Mesothelial cell of epicardium (in vitro differentiated cells): Measurements from ENCODE around the gene DAPK1. TPM values are rescaled to one million over a fixed set of nuclear protein-coding genes. Genes with fewer than 3 reads are reported as not detected.
"Not testable (repeated sequence)": the region's sequence is repeated elsewhere in the genome, so short reads cannot be mapped to it uniquely, and the experiment has no call there.

Experiments used
- DNase-seq, 2 experiments: peaks; one replicate each; pipeline ENCODE4 v3.0.0; 2021; ENCODE audit warnings: low spot score in 2 of 2; ENCODE audit not compliant: unreplicated experiment in 2 of 2
- H3K27ac Mint-ChIP-seq: 2 replicates; pipeline ENCODE4 v1.8.0; 2021; ENCODE audit warnings: mixed read lengths
- H3K27me3 Mint-ChIP-seq: 2 replicates; pipeline ENCODE4 v1.8.0; 2021; ENCODE audit warnings: low read depth, mixed read lengths
- H3K36me3 Mint-ChIP-seq: 2 replicates; pipeline ENCODE4 v1.8.0; 2021; ENCODE audit warnings: mixed read lengths
- H3K4me1 Mint-ChIP-seq: 2 replicates; pipeline ENCODE4 v1.8.0; 2021; ENCODE audit warnings: mixed read lengths
- H3K4me3 Mint-ChIP-seq: 2 replicates; pipeline ENCODE4 v1.8.0; 2021; ENCODE audit warnings: mild to moderate bottlenecking, moderate library complexity, mixed read lengths
- H3K9me3 Mint-ChIP-seq: 2 replicates; pipeline ENCODE4 v1.8.0; 2021; ENCODE audit warnings: mixed read lengths
- total RNA-seq: library from RNA; stranded (reverse); gene quantifications from 3 replicates; pipeline ENCODE4 v1.2.1, GENCODE V29; 2021
- TF ChIP-seq, protein P1 (sequence below): fragments of 200-600 bp; sonication (generic); IDR thresholded peaks from one replicate; pipeline ENCODE4 v1.5.0; 2021; ENCODE audit warnings: antibody characterized with exemption; ENCODE audit not compliant: unreplicated experiment

DAPK1 gene
- total RNA-seq, 1 donor from 2014 or later, result 239 TPM

DNA sequence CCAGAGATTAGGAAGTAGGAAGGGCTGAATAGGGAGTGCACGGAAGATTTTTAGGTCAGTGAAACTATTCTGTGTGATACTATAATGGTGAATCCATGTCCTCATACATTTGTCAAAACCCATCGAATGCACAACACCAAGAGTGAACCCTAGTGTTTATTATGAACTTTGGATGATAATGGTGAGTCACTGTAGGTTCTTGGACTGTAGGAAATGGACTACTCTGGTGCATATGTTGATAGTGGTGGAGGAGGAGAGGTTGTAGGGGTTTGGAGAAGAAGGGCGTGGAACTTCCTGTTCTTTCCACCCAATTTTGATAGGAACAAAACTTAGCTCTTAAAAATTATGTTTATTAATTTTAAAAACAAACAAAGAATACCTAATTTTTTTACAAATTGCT is 242.5 kb downstream of the DAPK1 start:
- Mint-ChIP-seq H3K27ac (no peak overlapping the region), H3K4me3 (no peak overlapping the region), H3K27me3 (no peaks in the 10 kb centered on the region), H3K9me3 (peaks cover 33% of the 10 kb centered on the region), H3K36me3 (peaks cover 1% of the 10 kb centered on the region), H3K4me1 (peaks cover 5% of the 10 kb centered on the region)
- TF ChIP-seq, protein P1, sequence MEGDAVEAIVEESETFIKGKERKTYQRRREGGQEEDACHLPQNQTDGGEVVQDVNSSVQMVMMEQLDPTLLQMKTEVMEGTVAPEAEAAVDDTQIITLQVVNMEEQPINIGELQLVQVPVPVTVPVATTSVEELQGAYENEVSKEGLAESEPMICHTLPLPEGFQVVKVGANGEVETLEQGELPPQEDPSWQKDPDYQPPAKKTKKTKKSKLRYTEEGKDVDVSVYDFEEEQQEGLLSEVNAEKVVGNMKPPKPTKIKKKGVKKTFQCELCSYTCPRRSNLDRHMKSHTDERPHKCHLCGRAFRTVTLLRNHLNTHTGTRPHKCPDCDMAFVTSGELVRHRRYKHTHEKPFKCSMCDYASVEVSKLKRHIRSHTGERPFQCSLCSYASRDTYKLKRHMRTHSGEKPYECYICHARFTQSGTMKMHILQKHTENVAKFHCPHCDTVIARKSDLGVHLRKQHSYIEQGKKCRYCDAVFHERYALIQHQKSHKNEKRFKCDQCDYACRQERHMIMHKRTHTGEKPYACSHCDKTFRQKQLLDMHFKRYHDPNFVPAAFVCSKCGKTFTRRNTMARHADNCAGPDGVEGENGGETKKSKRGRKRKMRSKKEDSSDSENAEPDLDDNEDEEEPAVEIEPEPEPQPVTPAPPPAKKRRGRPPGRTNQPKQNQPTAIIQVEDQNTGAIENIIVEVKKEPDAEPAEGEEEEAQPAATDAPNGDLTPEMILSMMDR, result no peak
- no peak for DNase-seq

DNA sequence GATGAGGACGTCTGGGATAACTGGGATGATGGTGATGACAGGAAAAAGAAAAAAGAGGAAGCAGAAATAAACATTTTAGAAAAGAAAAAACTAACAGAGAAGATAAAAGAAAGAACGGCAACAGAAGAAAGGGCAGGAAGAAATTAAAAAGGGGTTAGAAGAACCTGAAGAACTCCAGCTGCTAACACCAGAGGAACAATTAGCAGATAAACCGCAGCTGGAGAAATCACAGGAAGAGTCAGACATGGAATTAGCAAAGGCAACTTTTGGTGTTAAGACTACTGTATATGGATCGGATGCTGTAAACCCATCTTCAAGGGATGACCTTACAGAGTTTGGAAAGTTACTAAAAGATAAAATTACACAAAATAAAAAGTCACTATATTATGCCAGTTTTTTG is 243.7 kb downstream of the DAPK1 start:
- Mint-ChIP-seq H3K4me1 (peaks cover 5% of the 10 kb centered on the region), H3K27ac (no peak overlapping the region), H3K27me3 (no peaks in the 10 kb centered on the region), H3K4me3 (no peak overlapping the region), H3K9me3 (peaks cover 29% of the 10 kb centered on the region), H3K36me3 (peaks cover 1% of the 10 kb centered on the region)
- no peak for DNase-seq
- TF ChIP-seq, protein P1, result no peak

DNA sequence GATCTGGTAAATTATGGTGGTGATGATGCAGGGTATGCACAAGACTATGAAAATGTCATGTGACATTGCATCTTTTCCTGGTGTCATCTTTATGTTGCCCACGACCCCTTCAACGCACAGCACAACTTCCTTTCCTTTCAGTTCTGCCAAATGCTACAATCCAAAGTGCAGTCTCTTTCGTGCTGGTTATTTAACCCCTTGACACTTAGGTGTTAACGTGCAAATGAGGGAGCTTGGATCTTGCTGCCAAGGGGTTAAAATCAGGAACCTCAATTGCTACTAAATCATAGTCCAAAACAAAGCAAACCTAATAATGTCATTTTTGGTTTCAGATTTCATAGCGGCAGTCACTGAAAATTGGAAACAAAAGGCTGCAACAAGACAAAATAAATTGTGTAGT is 244.2 kb downstream of the DAPK1 start:
- Mint-ChIP-seq H3K4me3 (no peak overlapping the region), H3K9me3 (peaks cover 24% of the 10 kb centered on the region), H3K27me3 (no peaks in the 10 kb centered on the region), H3K36me3 (peaks cover 1% of the 10 kb centered on the region), H3K27ac (no peak overlapping the region), H3K4me1 (peaks cover 5% of the 10 kb centered on the region)
- no peak for DNase-seq
- TF ChIP-seq, protein P1, result no peak

DNA sequence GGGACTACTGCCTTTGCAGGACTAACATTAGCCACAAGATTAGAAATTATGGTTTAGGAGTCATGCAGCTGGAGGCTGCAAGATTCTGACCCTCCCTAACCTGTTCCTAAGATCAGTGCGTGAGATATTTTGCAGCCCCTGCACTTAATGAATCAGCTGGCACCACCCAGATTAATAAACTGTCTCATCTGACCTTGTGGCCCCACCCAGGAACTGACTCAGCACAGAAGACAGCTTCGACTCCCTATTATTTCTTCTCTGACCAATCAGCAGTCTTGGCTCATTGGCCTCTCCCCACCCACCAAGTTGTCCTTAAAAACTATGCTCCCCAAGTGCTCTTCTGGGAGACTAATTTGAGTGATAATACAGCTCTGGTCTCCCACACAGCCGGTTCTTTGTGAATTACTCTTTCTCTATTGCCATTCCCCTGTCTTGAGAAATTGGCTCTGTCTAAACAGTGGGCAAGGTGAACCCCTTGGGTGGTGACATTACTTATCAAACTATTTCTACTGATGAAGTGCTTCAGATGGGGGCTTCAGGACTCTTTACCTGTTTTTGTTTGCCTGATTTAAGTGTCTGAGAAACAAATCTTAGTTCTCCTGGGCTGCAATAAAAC is 245.3 kb downstream of the DAPK1 start:
- no peaks in the 10 kb centered on the region for H3K27me3 Mint-ChIP-seq
- no peak overlapping the region for H3K27ac Mint-ChIP-seq
- H3K36me3 Mint-ChIP-seq, result peaks cover 1% of the 10 kb centered on the region
- H3K4me1 Mint-ChIP-seq, result peaks cover 5% of the 10 kb centered on the region
- no peak for DNase-seq
- no peak overlapping the region for H3K4me3 Mint-ChIP-seq
- H3K9me3 Mint-ChIP-seq, result peaks cover 20% of the 10 kb centered on the region
- TF ChIP-seq, protein P1, result no peak

DNA sequence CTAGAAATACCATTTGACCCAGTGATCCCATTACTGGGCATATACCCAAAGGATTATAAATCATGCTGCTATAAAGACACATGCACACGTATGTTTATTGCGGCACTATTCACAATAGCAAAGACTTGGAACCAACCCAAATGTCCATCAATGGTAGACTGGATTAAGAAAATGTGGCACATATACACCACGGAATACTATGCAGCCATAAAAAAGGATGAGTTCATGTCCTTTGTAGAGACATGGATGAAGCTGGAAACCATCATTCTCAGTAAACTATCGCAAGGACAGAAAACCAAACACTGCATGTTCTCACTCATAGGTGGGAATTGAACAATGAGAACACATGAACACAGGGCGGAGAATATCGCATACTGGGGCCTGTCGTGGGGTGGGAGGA is 246.6 kb downstream of the DAPK1 start:
- not testable (repeated sequence) for H3K27ac Mint-ChIP-seq, H3K4me1 Mint-ChIP-seq, H3K27me3 Mint-ChIP-seq, H3K4me3 Mint-ChIP-seq, DNase-seq, H3K36me3 Mint-ChIP-seq
- H3K9me3 Mint-ChIP-seq, result peaks cover 20% of the 10 kb centered on the region

DNA sequence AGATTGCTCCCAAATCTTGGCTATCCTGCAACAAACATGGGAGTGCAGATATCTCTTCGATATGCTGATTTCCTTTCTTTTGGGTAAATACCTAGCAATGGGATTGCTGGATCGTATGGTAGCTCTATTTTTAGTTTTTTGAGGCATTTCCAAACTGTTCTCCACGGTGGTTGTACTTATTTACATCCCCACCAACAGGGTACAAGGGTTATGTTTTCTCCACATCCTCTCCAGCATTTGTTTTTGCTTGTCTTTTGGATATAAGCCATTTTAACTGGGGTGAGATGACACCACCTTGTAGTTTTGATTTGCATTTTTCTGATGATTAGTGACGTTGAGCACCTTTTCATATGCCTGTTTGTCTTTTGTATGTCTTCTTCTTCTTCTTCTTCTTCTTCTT is 248.5 kb downstream of the DAPK1 start:
- DNase-seq, result no peak
- TF ChIP-seq, protein P1, result no peak
- Mint-ChIP-seq H3K27me3 (no peaks in the 10 kb centered on the region), H3K4me3 (no peak overlapping the region), H3K4me1 (peaks cover 5% of the 10 kb centered on the region), H3K9me3 (peaks cover 11% of the 10 kb centered on the region), H3K36me3 (peaks cover 1% of the 10 kb centered on the region), H3K27ac (no peak overlapping the region)
